Type B pancreatic cell (in vitro differentiated cells): ENCODE results near the gene NGLY1. TPM values are rescaled to one million over a fixed set of nuclear protein-coding genes. Genes with fewer than 3 reads are reported as not detected.

Experiments used
- DNase-seq: peaks from one replicate; pipeline ENCODE4 v3.0.0; 2021; ENCODE audit warnings: mixed read lengths; ENCODE audit not compliant: unreplicated experiment; ENCODE audit errors: extremely low spot score
- H3K27ac Mint-ChIP-seq: 2 replicates; pipeline ENCODE4 v1.8.0; 2021; ENCODE audit warnings: mild to moderate bottlenecking, mixed read lengths
- H3K27me3 Mint-ChIP-seq: 2 replicates; pipeline ENCODE4 v1.8.0; 2021; ENCODE audit warnings: mixed read lengths
- H3K36me3 Mint-ChIP-seq: 2 replicates; pipeline ENCODE4 v1.8.0; 2021; ENCODE audit warnings: mixed read lengths
- H3K4me1 Mint-ChIP-seq: one replicate; pipeline ENCODE4 v1.8.0; 2021; ENCODE audit warnings: mixed read lengths; ENCODE audit not compliant: unreplicated experiment
- H3K4me3 Mint-ChIP-seq: 2 replicates; pipeline ENCODE4 v1.8.0; 2021; ENCODE audit warnings: mild to moderate bottlenecking, mixed read lengths
- H3K9me3 Mint-ChIP-seq: 2 replicates; pipeline ENCODE4 v1.8.0; 2021; ENCODE audit warnings: mixed read lengths
- total RNA-seq: library from RNA; stranded (reverse); gene quantifications from 2 replicates; pipeline ENCODE4 v1.2.1, GENCODE V29; 2021; ENCODE audit warnings: low replicate concordance
- TF ChIP-seq, protein P1 (sequence below): fragments of 200-600 bp; sonication (generic); conservative IDR thresholded peaks from 2 replicates; pipeline ENCODE4 v1.5.0; 2021; ENCODE audit warnings: antibody characterized with exemption, mild to moderate bottlenecking

NGLY1 gene
- total RNA-seq, 1 donor from 2014 or later, result 38.9 TPM

DNA sequence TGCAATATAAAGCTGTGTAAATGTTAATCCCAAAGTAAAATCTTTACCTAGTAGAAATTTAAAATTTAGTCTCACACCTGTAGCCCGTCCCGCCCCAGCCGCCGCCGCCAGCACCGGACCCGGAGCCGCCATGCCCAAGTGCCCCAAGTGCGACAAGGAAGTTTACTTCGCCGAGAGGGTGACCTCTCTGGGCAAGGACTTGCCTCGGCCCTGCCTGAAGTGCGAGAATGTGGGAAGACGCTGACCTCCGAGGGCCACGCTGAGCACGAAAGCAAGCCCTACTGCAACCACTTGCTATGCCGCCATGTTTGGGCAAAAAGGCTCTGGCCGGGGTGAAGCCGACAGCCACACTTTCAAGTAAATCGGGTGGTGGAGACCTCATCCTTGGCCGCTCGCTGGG lies 96.5 kb downstream of the NGLY1 start:
- DNase-seq, result no peak
- Mint-ChIP-seq H3K27me3 (no peaks in the 10 kb centered on the region), H3K4me1 (peaks cover 4% of the 10 kb centered on the region), H3K27ac (no peak overlapping the region), H3K9me3 (no peaks in the 10 kb centered on the region), H3K4me3 (no peak overlapping the region), H3K36me3 (no peaks in the 10 kb centered on the region)
- TF ChIP-seq, protein P1, sequence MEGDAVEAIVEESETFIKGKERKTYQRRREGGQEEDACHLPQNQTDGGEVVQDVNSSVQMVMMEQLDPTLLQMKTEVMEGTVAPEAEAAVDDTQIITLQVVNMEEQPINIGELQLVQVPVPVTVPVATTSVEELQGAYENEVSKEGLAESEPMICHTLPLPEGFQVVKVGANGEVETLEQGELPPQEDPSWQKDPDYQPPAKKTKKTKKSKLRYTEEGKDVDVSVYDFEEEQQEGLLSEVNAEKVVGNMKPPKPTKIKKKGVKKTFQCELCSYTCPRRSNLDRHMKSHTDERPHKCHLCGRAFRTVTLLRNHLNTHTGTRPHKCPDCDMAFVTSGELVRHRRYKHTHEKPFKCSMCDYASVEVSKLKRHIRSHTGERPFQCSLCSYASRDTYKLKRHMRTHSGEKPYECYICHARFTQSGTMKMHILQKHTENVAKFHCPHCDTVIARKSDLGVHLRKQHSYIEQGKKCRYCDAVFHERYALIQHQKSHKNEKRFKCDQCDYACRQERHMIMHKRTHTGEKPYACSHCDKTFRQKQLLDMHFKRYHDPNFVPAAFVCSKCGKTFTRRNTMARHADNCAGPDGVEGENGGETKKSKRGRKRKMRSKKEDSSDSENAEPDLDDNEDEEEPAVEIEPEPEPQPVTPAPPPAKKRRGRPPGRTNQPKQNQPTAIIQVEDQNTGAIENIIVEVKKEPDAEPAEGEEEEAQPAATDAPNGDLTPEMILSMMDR, result no peak

DNA sequence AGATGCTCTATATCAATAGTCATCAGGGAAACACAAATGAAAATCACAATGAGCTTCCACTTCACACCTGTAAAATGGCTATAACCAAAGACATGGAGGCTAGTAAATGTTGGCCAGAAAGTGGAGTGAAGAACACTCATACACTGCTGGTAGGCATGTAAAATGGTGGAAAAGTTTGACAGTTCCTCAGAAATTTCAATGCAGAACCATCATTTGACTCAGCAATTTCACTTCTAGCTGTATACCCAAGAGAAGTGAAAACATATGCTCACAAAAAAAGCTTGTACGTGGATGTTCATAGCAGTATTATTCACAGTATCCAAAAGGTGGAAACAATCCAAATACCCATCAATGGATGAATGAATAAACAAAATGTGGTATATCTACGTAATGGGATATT lies 99.4 kb downstream of the NGLY1 start:
- TF ChIP-seq, protein P1, result no peak
- Mint-ChIP-seq H3K9me3 (no peaks in the 10 kb centered on the region), H3K27ac (no peak overlapping the region)

DNA sequence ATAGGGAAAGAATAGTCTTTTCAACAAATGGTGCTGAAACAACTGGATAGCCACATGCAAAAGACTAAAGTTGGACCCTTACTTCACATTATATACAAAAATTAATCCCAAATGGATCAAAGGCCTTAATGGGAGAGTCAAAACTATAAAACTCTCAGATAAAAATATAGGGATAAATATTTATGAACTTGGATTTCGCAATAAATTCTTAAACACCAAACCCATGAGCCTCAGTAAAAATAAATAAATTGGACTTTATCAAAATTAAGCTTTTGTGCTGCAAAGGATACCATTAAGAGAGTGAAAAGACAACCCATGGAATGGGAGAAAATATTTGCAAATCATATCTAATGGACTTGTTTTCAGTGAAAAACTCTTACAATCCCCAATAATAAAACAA lies 99.8 kb downstream of the NGLY1 start:
- DNase-seq, result no peak
- Mint-ChIP-seq H3K36me3 (no peaks in the 10 kb centered on the region), H3K9me3 (no peaks in the 10 kb centered on the region), H3K4me1 (peaks cover 12% of the 10 kb centered on the region), H3K4me3 (no peak overlapping the region), H3K27me3 (no peaks in the 10 kb centered on the region), H3K27ac (no peak overlapping the region)
- TF ChIP-seq, protein P1, result no peak

More for the DNA sequence above, 99.4 kb downstream of the NGLY1 start:
- H3K36me3 Mint-ChIP-seq, result no peaks in the 10 kb centered on the region
- no peak overlapping the region for H3K4me3 Mint-ChIP-seq
- peaks cover 7% of the 10 kb centered on the region for H3K4me1 Mint-ChIP-seq
- no peak for DNase-seq
- H3K27me3 Mint-ChIP-seq, result no peaks in the 10 kb centered on the region

DNA sequence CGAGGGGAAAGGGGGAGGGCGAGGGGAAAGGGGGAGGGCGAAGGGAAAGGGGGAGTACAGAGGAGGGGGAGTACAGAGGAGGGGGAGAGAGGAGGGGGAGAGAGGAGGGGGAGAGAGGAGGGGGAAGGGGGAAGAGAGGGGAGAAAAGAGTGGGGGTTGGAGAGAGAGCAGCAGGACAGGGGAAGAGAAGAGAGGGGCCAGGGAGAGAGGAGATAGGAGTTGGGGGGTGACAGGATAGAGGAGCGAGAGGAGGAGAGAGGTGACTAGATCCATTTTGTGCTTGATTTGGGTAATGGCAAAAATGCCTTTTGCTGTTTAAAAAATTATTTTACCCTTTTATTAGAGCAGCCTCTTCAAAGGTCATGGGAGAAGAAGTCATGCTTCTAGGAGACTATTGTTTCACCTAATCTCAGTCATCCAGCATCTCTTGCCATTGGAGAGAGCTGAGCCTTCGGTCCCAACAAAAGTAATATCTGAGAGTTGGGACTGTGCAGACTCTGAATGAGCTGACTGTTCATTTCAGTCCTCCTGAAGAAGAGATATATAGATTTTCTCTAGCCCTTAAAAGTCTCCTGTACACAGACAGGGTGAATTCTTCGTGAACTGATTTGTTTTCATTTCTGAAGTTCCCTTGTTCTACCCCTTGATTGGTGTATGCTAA lies 103.5 kb downstream of the NGLY1 start:
- DNase-seq, result no peak
- Mint-ChIP-seq H3K4me1 (peaks cover 19% of the 10 kb centered on the region), H3K27me3 (no peaks in the 10 kb centered on the region), H3K36me3 (no peaks in the 10 kb centered on the region), H3K27ac (no peak overlapping the region), H3K4me3 (no peak overlapping the region), H3K9me3 (no peaks in the 10 kb centered on the region)
- TF ChIP-seq, protein P1, result no peak

DNA sequence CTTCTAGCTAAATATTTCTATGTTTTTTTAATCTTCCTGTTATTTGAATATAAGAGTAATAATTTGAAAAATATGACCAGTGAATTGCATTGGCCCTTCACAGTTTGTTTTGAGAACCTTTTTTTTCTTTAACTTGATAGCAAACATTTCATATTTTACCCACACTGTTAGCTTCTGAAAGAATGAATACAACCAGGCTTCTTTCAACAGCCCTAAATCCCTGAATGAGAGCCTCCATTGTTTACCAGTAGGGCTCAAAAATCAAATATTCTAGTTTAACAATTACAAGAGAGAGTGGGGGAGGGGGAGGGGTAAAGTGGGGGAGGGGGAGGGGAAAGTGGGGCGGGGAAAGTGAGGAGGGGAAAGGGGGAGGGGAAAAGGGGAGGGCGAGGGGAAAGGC lies 104.1 kb downstream of the NGLY1 start:
- Mint-ChIP-seq H3K27ac (no peak overlapping the region), H3K4me3 (no peak overlapping the region), H3K27me3 (no peaks in the 10 kb centered on the region), H3K36me3 (no peaks in the 10 kb centered on the region), H3K4me1 (peaks cover 19% of the 10 kb centered on the region), H3K9me3 (no peaks in the 10 kb centered on the region)
- DNase-seq, result no peak
- TF ChIP-seq, protein P1, result no peak
